ENCODE results near the gene ITSN1.

The ITSN1 gene

GRCh38 chr21:33834801-33835500 lies 192.7 kb downstream of the ITSN1 start:
- TF ChIP-seq, protein P1, sequence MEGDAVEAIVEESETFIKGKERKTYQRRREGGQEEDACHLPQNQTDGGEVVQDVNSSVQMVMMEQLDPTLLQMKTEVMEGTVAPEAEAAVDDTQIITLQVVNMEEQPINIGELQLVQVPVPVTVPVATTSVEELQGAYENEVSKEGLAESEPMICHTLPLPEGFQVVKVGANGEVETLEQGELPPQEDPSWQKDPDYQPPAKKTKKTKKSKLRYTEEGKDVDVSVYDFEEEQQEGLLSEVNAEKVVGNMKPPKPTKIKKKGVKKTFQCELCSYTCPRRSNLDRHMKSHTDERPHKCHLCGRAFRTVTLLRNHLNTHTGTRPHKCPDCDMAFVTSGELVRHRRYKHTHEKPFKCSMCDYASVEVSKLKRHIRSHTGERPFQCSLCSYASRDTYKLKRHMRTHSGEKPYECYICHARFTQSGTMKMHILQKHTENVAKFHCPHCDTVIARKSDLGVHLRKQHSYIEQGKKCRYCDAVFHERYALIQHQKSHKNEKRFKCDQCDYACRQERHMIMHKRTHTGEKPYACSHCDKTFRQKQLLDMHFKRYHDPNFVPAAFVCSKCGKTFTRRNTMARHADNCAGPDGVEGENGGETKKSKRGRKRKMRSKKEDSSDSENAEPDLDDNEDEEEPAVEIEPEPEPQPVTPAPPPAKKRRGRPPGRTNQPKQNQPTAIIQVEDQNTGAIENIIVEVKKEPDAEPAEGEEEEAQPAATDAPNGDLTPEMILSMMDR (IDR thresholded peaks at IDR 0.05; ENCODE audit: low read depth, low read length, poor library complexity, severe bottlenecking): no peak
- no peak for TF ChIP-seq EZH2phosphoT487 (IDR thresholded peaks at IDR 0.05; ENCODE audit: borderline replicate concordance, low read length)
- Histone ChIP-seq H3K9me3 (ENCODE audit: control insufficient read depth, insufficient read depth, low read length) (no peaks in the 10 kb centered on the region), H3K36me3 (ENCODE audit: control insufficient read depth, low read length) (no peaks in the 10 kb centered on the region), H3F3A (ENCODE audit: control insufficient read depth, insufficient read depth) (no peaks in the 10 kb centered on the region), H3K4me3 (ENCODE audit: low read length) (no peak overlapping the region), H3K27ac (ENCODE audit: low read depth, low read length) (no peak overlapping the region), H3K4me1 (ENCODE audit: control insufficient read depth, low read length) (no peaks in the 10 kb centered on the region), H3K27me3 (ENCODE audit: control insufficient read depth, low read length) (no peaks in the 10 kb centered on the region), H3K4me2 (ENCODE audit: low read length) (no peak overlapping the region), H3K79me2 (ENCODE audit: control insufficient read depth, low read length) (no peaks in the 10 kb centered on the region), H4K20me1 (ENCODE audit: control insufficient read depth, insufficient read depth, low read depth, low read length) (no peaks in the 10 kb centered on the region), H3K9me2 (replicated peaks; ENCODE audit: control insufficient read depth, low read length) (no peaks in the 10 kb centered on the region)

DNA sequence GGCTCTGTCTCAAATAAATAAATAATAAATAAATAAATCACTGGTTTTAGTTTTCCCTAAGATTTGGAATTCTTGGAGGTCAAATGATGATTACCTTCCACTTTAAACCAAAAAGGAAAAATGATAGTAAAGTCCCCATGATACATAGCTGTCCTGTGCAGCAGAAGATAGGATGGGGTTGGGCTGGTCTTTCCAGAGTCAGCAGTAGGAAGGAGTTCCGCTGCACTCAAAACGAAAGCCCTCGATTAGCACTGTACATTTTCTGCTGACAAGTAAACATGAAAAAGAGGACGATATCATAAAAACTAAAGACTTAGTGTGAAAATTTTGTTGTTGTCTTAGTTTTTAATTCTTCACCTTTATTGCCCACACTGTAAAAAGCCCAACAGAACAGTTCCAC lies 193.6 kb downstream of the ITSN1 start:
- no peaks in the 10 kb centered on the region for H3K9me3 ChIP-seq (ENCODE audit: control insufficient read depth, insufficient read depth, low read length)
- no peak overlapping the region for H3K4me3 ChIP-seq (ENCODE audit: low read length)
- no peaks in the 10 kb centered on the region for H3K4me1 ChIP-seq (ENCODE audit: control insufficient read depth, low read length)
- no peaks in the 10 kb centered on the region for H4K20me1 ChIP-seq (ENCODE audit: control insufficient read depth, insufficient read depth, low read depth, low read length)
- H3K36me3 ChIP-seq (ENCODE audit: control insufficient read depth, low read length): no peaks in the 10 kb centered on the region
- no peak overlapping the region for H3K4me2 ChIP-seq (ENCODE audit: low read length)
- no peak overlapping the region for H3K27ac ChIP-seq (ENCODE audit: low read depth, low read length)
- no peaks in the 10 kb centered on the region for H3K79me2 ChIP-seq (ENCODE audit: control insufficient read depth, low read length)
- H3K27me3 ChIP-seq (ENCODE audit: control insufficient read depth, low read length): no peaks in the 10 kb centered on the region
- TF ChIP-seq, protein P1 (IDR thresholded peaks at IDR 0.05; ENCODE audit: low read depth, low read length, poor library complexity, severe bottlenecking): no peak
- no peak for TF ChIP-seq EZH2phosphoT487 (IDR thresholded peaks at IDR 0.05; ENCODE audit: borderline replicate concordance, low read length)
- no peaks in the 10 kb centered on the region for H3K9me2 ChIP-seq (replicated peaks; ENCODE audit: control insufficient read depth, low read length)
- no peaks in the 10 kb centered on the region for H3F3A ChIP-seq (ENCODE audit: control insufficient read depth, insufficient read depth)

GRCh38 chr21:33836408-33836807 lies 194.1 kb downstream of the ITSN1 start:
- H3K9me3 ChIP-seq (ENCODE audit: control insufficient read depth, insufficient read depth, low read length): no peaks in the 10 kb centered on the region
- no peak overlapping the region for H3K4me3 ChIP-seq (ENCODE audit: low read length)
- no peaks in the 10 kb centered on the region for H3K36me3 ChIP-seq (ENCODE audit: control insufficient read depth, low read length)
- H4K20me1 ChIP-seq (ENCODE audit: control insufficient read depth, insufficient read depth, low read depth, low read length): no peaks in the 10 kb centered on the region
- no peak overlapping the region for H3K27ac ChIP-seq (ENCODE audit: low read depth, low read length)
- H3K4me1 ChIP-seq (ENCODE audit: control insufficient read depth, low read length): no peaks in the 10 kb centered on the region
- H3F3A ChIP-seq (ENCODE audit: control insufficient read depth, insufficient read depth): no peaks in the 10 kb centered on the region
- H3K27me3 ChIP-seq (ENCODE audit: control insufficient read depth, low read length): no peaks in the 10 kb centered on the region
- H3K79me2 ChIP-seq (ENCODE audit: control insufficient read depth, low read length): no peaks in the 10 kb centered on the region
- H3K4me2 ChIP-seq (ENCODE audit: low read length): no peak overlapping the region
- no peak for TF ChIP-seq EZH2phosphoT487 (IDR thresholded peaks at IDR 0.05; ENCODE audit: borderline replicate concordance, low read length)
- TF ChIP-seq, protein P1 (IDR thresholded peaks at IDR 0.05; ENCODE audit: low read depth, low read length, poor library complexity, severe bottlenecking): no peak
- no peaks in the 10 kb centered on the region for H3K9me2 ChIP-seq (replicated peaks; ENCODE audit: control insufficient read depth, low read length)

Data from DOHH2 (cell line).